ENCODE data around the gene SGPL1.
A peak's percentile ranks its signal among the peaks of the same experiment; 100 is the strongest.
"Not testable (repeated sequence)": the region's sequence is repeated elsewhere in the genome, so short reads cannot be mapped to it uniquely, and the experiment has no call there.

Gene SGPL1

DNA sequence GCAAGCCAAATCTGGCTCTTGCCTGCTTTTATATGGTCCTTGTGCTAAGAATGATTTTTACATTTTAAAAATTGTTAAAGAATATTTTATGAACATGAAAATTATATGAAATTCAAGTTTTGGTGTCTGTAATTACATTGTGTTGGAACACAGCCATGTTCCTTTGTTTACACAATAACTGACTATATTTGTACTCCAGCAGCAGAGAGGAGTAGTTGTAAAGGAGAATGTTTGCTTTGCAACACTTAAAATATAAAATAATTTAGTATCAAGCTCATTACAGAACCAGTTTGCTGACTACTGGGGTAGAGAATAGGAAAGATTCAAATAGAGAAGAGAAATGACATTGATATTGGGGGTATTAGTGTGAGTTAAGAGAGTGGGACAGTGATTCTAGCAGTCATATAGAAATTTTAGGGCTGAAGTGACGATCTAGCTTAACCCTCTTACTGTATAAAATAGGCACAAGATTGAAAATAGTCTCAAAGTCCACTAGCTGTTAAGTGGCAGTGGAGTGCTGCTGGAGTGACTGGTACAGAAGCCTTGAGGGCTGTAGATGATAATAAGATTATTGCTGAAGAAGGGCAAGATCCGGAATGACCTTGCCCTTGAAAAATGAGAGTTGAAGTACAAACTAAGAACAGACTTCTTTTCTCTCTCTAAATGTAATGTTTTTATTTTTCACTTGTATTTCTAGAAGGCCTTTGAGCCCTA is 28.2 kb downstream of the SGPL1 start:
- DNase-seq (ENCODE audit: low read depth): no peak

DNA sequence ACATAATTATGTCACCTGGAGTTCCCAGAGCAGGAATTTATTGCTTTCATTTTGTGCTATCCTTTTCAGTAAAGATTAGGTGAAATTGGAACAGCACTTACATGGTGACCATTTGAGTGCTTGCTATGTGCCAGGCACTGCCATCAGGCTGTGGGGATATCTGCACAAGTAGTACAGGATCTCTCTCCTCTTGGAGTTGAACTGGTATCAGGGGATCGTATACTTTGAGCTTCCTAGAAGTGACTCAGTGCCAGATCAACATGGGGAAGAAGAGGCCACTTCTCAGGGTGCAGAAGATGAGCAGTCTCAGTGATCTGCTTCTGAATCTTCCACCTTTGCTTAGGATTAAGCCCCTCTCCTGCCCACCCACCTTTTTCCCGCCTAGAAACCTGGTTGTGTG is 29.5 kb downstream of the SGPL1 start:
- DNase-seq (ENCODE audit: low read depth): no peak

GRCh38 chr10:70845816-70846215 is 30.1 kb downstream of the SGPL1 start:
- DNase-seq (ENCODE audit: low read depth): no peak

DNA sequence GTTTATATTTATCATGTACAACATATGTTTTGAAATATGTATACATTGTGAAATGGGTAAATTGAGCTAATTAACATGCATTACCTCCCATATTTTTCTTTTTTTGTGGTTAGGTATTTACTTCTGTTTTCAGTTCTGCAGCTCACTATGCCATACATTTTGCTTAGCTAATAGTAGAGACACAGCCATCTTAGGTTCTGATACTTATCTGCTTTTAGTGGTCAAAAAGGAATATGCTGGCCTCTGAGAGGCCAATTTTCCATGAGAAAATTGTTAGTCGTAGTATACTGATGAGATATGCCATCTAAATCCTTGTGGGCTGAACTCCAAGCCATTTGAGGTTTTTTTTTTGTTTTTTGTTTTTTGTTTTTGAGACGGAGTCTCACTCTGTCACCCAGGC is 31.0 kb downstream of the SGPL1 start:
- DNase-seq (ENCODE audit: low read depth): no peak

GRCh38 chr10:70847659-70848360 is 32.1 kb downstream of the SGPL1 start:
- DNase-seq (ENCODE audit: low read depth): no peak

- DNase-seq (ENCODE audit: low read depth): no peak
Measured at GRCh38 chr10:70849582-70850016, 33.9 kb downstream of the SGPL1 start.

DNA sequence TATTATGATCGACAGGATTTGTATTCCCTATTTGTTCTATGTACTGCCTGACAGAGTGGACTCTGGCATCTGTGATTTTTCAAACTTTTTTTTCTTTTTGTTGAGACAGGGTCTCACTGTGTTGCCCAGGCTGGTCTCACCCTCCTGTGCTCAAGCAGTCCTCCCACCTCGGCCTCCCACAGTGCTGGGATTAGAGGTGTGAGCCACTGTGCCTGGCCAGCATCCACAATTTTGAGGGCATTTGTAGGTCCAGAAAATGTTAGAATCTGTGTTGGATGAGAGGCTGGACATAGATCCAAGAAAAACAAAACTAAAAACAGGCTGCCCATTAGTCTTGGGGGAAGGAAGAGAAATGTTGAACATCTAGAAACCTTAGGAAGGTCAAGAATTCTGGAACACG is 34.3 kb downstream of the SGPL1 start:
- DNase-seq (ENCODE audit: low read depth): no peak

GRCh38 chr10:70851597-70852475 is 36.1 kb downstream of the SGPL1 start:
- DNase-seq (ENCODE audit: low read depth): no peak

DNA sequence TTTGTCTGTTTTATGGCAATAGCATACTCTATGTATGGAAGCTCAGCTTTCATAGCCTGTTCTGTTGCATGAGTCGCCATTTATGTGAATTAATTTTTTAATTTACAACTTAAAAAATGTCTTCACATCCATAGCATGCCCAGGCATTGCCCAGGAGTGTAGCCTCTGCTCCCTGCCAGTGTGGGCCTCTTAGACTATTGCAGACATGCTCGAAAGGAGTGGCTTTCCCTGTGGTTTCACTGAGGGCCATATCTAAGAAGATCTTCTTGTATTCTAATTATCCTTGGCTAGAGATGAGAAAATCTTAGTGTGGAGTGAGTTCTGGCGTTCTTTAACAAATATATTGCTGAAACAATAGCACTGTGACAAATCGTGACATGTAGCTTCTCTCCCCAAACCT is 37.3 kb downstream of the SGPL1 start:
- DNase-seq (ENCODE audit: low read depth): no peak

- DNase-seq (ENCODE audit: low read depth): no peak
Measured at GRCh38 chr10:70853457-70853856, 37.7 kb downstream of the SGPL1 start.

DNA sequence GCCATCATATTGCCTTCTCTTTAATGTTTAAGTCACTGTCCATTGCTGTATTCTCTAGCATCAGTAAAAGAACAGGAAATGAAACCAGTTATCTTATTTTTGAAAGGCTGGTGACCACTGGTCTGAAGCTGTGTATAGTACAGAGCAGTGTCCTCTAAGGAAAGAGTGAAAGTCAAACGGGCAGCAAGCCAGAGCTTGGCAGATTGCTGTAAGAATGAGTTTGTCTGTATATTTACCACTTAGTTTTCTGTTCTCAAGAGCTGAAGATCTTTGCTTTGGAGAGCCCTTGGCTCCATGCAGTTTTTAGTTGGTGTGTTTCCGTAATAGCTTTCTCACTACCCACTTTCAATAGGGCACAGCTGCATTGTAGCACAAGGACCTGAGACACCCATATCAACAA is 40.7 kb downstream of the SGPL1 start:
- no peak for DNase-seq (ENCODE audit: low read depth)

- DNase-seq (ENCODE audit: low read depth): no peak
Measured at GRCh38 chr10:70858759-70859158, 43.0 kb downstream of the SGPL1 start.

GRCh38 chr10:70861495-70862197 is 45.9 kb downstream of the SGPL1 start:
- not testable (repeated sequence) for DNase-seq (ENCODE audit: low read depth)

- DNase-seq (ENCODE audit: low read depth): no peak
Measured at GRCh38 chr10:70863470-70864160, 47.9 kb downstream of the SGPL1 start.

DNA sequence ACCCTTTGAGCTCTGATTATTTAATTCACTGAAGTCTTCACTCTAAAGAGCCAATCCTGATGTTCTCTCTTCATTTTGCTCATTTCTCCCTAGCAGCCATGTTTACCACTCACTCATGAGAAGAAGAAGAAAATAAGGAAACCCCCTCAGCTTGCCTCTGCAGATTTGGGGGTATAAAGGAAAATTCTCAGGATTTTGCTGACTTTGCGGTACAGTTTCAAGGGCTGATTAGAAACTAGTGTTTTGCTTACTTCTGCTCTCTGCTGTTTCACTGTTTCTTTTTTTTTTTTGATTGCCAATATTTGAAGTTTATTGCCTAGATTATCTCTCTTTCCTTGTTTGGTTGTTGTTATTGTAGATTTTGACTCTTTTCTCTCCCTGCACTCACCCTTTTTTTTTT is 49.2 kb downstream of the SGPL1 start:
- DNase-seq (ENCODE audit: low read depth): no peak

- no peak for DNase-seq (ENCODE audit: low read depth)
Measured at GRCh38 chr10:70866424-70866823, 50.7 kb downstream of the SGPL1 start.

DNA sequence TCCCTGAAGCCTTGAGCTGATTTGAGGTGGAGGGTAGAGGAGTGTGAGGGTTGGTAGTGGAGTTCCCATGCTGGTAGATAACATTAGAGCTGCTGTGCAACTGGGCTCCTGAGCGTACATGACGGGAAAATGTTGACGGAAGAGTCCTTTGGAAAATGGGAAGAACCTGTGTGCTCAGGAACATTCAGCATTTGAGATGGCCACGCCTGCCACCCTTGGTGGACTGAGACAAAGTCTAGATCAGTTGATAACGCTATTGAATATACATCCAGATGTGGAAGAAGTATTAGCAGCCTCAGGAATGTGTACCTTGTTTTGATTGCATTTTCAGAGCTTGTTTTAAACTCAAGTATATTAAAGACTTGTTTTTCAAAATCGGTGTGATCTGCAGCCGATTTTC is 56.5 kb downstream of the SGPL1 start:
- DNase-seq (ENCODE audit: low read depth): no peak

GRCh38 chr10:70874061-70874460 is 58.3 kb downstream of the SGPL1 start:
- DNase-seq (ENCODE audit: low read depth): no peak

- DNase-seq (ENCODE audit: low read depth): no peak
Measured at GRCh38 chr10:70879207-70879606, 63.5 kb downstream of the SGPL1 start.

- peak; percentile 68 for DNase-seq (ENCODE audit: low read depth)
Measured at GRCh38 chr10:70880077-70880534, 64.4 kb downstream of the SGPL1 start.

DNA sequence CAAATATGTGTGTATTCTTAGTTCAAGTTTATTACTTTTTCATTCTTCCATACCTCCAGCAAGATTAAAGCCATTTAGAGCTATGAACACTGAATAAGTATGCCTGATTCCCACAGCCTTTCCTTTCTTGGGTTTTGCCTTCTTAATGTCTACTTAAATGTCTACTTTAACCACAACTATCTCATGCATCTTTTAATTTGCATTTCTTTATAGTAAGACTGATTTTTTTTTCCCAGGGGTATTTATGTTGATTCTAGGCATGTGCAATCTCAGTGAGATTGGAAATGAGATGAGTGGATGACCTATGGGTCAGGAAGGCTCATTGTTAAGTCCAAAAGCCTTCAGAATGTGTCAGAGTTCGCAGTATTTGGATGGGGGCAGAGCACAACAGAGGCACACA is 69.0 kb downstream of the SGPL1 start:
- DNase-seq (ENCODE audit: low read depth): no peak
